Osteoblast (primary cell): ENCODE measurements around the gene RAB7B. TPM values are rescaled to one million over a fixed set of nuclear protein-coding genes. Genes with fewer than 3 reads are reported as not detected.
A peak's percentile ranks its signal among the peaks of the same experiment; 100 is the strongest.
"Not testable (repeated sequence)": the region's sequence is repeated elsewhere in the genome, so short reads cannot be mapped to it uniquely, and the experiment has no call there.

Source experiments
- DNase-seq: peaks from one replicate; pipeline ENCODE4 v3.0.0; 2011; ENCODE audit warnings: low spot score, mixed read lengths; ENCODE audit not compliant: insufficient read length; ENCODE audit errors: missing footprints
- H2AFZ ChIP-seq: 2 replicates; pipeline ENCODE4 v1.6.0; 2011; ENCODE audit warnings: mild to moderate bottlenecking, low read length
- H3K27ac ChIP-seq: 2 replicates; pipeline ENCODE4 v1.5.1; 2011; ENCODE audit warnings: mild to moderate bottlenecking, low read depth, low read length, moderate library complexity
- H3K27me3 ChIP-seq: 2 replicates; pipeline ENCODE4 v1.6.0; 2012; ENCODE audit warnings: mild to moderate bottlenecking, control low read depth, inconsistent platforms, low read length, moderate library complexity; ENCODE audit not compliant: insufficient read depth
- H3K36me3 ChIP-seq: 2 replicates; pipeline ENCODE4 v1.5.1; 2011; ENCODE audit warnings: mild to moderate bottlenecking, low read length, control low read depth, moderate library complexity; ENCODE audit not compliant: insufficient read depth
- H3K4me1 ChIP-seq: 2 replicates; pipeline ENCODE4 v1.5.1; 2011; ENCODE audit warnings: mild to moderate bottlenecking, low read length, control low read depth, moderate library complexity; ENCODE audit not compliant: insufficient read depth
- H3K4me2 ChIP-seq: 2 replicates; pipeline ENCODE4 v1.6.0; 2011; ENCODE audit warnings: mild to moderate bottlenecking, low read length; ENCODE audit not compliant: insufficient read depth
- H3K4me3 ChIP-seq: fragments of 200-600 bp; sonication (generic); 3 replicates; pipeline ENCODE4 v1.5.1; 2012; ENCODE audit warnings: mild to moderate bottlenecking, low read length, inconsistent platforms; ENCODE audit not compliant: insufficient read depth
- H3K79me2 ChIP-seq: 2 replicates; pipeline ENCODE4 v1.6.0; 2012; ENCODE audit warnings: mild to moderate bottlenecking, low read length, control low read depth, inconsistent platforms; ENCODE audit not compliant: insufficient read depth
- H3K9me3 ChIP-seq: 2 replicates; pipeline ENCODE4 v1.5.1; 2011; ENCODE audit warnings: low read depth, low read length, control low read depth
- H4K20me1 ChIP-seq: 2 replicates; pipeline ENCODE4 v1.6.0; 2012; ENCODE audit warnings: mild to moderate bottlenecking, low read length, control low read depth; ENCODE audit not compliant: insufficient read depth
- total RNA-seq: library from RNA; depleted of rRNA; stranded (reverse); fragments of >200 nt; gene quantifications from 2 replicates; pipeline ENCODE4 v1.2.3, GENCODE V29; 2012
- TF ChIP-seq, protein P1 (sequence below): IDR thresholded peaks from 2 replicates; pipeline ENCODE4 v1.5.1; 2011; ENCODE audit warnings: mild to moderate bottlenecking, low read depth, low read length, moderate library complexity; ENCODE audit errors: extremely low read depth

RAB7B gene, protein sequence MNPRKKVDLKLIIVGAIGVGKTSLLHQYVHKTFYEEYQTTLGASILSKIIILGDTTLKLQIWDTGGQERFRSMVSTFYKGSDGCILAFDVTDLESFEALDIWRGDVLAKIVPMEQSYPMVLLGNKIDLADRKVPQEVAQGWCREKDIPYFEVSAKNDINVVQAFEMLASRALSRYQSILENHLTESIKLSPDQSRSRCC
- 7.6 and 7.7 TPM in 2 replicates for total RNA-seq

GRCh38 chr1:206002871-206003801 lies at the start of gene RAB7B:
RAB7B (minus strand) TSS chr1:206003395; CDS start chr1:205994135, 9,260 bp downstream.
- Histone ChIP-seq H3K27ac (peak within 1 kb of the TSS; percentile 98), H3K4me1 (peaks cover 39% of the 10 kb centered on the region), H3K27me3 (no peaks in the 10 kb centered on the region), H3K9me3 (no peaks in the 10 kb centered on the region), H3K36me3 (no peaks in the 10 kb centered on the region), H2AFZ (peak within 1 kb of the TSS; percentile 98), H4K20me1 (peaks cover 9% of the 10 kb centered on the region), H3K4me2 (peak within 1 kb of the TSS; percentile 90), H3K4me3 (peak within 1 kb of the TSS; percentile 74), H3K79me2 (peaks cover 14% of the 10 kb centered on the region)
- TF ChIP-seq, protein P1, sequence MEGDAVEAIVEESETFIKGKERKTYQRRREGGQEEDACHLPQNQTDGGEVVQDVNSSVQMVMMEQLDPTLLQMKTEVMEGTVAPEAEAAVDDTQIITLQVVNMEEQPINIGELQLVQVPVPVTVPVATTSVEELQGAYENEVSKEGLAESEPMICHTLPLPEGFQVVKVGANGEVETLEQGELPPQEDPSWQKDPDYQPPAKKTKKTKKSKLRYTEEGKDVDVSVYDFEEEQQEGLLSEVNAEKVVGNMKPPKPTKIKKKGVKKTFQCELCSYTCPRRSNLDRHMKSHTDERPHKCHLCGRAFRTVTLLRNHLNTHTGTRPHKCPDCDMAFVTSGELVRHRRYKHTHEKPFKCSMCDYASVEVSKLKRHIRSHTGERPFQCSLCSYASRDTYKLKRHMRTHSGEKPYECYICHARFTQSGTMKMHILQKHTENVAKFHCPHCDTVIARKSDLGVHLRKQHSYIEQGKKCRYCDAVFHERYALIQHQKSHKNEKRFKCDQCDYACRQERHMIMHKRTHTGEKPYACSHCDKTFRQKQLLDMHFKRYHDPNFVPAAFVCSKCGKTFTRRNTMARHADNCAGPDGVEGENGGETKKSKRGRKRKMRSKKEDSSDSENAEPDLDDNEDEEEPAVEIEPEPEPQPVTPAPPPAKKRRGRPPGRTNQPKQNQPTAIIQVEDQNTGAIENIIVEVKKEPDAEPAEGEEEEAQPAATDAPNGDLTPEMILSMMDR = no peak
- DNase-seq = peak; percentile 89

- not testable (repeated sequence) for H3K4me1 ChIP-seq, H3K36me3 ChIP-seq, H3K4me3 ChIP-seq, H2AFZ ChIP-seq, H3K4me2 ChIP-seq, H3K9me3 ChIP-seq, DNase-seq, H3K79me2 ChIP-seq, H3K27ac ChIP-seq, H4K20me1 ChIP-seq
- peaks cover 13% of the 10 kb centered on the region for H3K27me3 ChIP-seq
These were observed 49.2 kb upstream of the RAB7B start for GRCh38 chr1:206052231-206052865.

- H3K79me2 ChIP-seq = no peaks in the 10 kb centered on the region
- H3K27me3 ChIP-seq = peaks cover 13% of the 10 kb centered on the region
- no peaks in the 10 kb centered on the region for H4K20me1 ChIP-seq
- DNase-seq = no peak
- H3K27ac ChIP-seq = no peak overlapping the region
- no peak overlapping the region for H3K4me2 ChIP-seq
- H3K4me3 ChIP-seq = no peak overlapping the region
- no peaks in the 10 kb centered on the region for H3K9me3 ChIP-seq
- no peak overlapping the region for H2AFZ ChIP-seq
- TF ChIP-seq, protein P1 = no peak
- H3K4me1 ChIP-seq = no peaks in the 10 kb centered on the region
- H3K36me3 ChIP-seq = no peaks in the 10 kb centered on the region
These were observed 47.5 kb upstream of the RAB7B start for GRCh38 chr1:206050655-206051235.

- no peak for DNase-seq
- Histone ChIP-seq H3K4me3 (no peak overlapping the region), H4K20me1 (no peaks in the 10 kb centered on the region), H2AFZ (no peak overlapping the region), H3K79me2 (no peaks in the 10 kb centered on the region), H3K9me3 (no peaks in the 10 kb centered on the region), H3K36me3 (no peaks in the 10 kb centered on the region), H3K4me2 (no peak overlapping the region), H3K4me1 (no peaks in the 10 kb centered on the region), H3K27ac (no peak overlapping the region), H3K27me3 (peaks cover 13% of the 10 kb centered on the region)
- TF ChIP-seq, protein P1 = no peak
These were observed 46.9 kb upstream of the RAB7B start for GRCh38 chr1:206049919-206050600.
